PC-9 (cell line): ENCODE data around the gene RUNX1. TPM values are rescaled to one million over a fixed set of nuclear protein-coding genes. Genes with fewer than 3 reads are reported as not detected.

Experiments
- BruUV-seq: library from RNA; stranded (reverse); fragments of 400-500 nt; replicated peaks from 2 replicates; lab custom pipeline; 2021; lab: Mats Ljungman, UMichigan
- CTCF ChIA-PET: fragments of 300-600 bp; sonication (Branson Sonifier 250); formaldehyde crosslinking; loops from one replicate; lab custom pipeline; 2022; ENCODE audit warnings: antibody characterized with exemption; lab: Charles Lee
- POLR2A ChIA-PET: fragments of 300-600 bp; sonication (Branson Sonifier 250); formaldehyde crosslinking; loops from one replicate; lab custom pipeline; 2022; ENCODE audit warnings: antibody characterized with exemption; ENCODE audit not compliant: unreplicated experiment; lab: Charles Lee
- DNase-seq, 2 experiments: peaks; one replicate each; pipeline versions ENCODE4 v3.0.0 to v3.0.0-alpha.2; 2015 to 2022; ENCODE audit warnings: mixed read lengths in 1 of 2
- H2AFZ ChIP-seq: fragments of 200-600 bp; sonication (generic); 2 replicates; pipeline ENCODE4 v1.8.1; 2017; ENCODE audit warnings: antibody characterized with exemption
- H3F3A ChIP-seq: fragments of 200-600 bp; sonication (generic); 2 replicates; pipeline ENCODE4 v1.8.1; 2017; ENCODE audit warnings: antibody characterized with exemption, mild to moderate bottlenecking, low read depth; ENCODE audit not compliant: insufficient read depth
- H3K27ac ChIP-seq: fragments of 200-600 bp; sonication (generic); 2 replicates; pipeline ENCODE4 v1.6.1; 2016; ENCODE audit warnings: mixed run types
- H3K27me3 ChIP-seq: fragments of 200-600 bp; sonication (generic); 2 replicates; pipeline ENCODE4 v1.6.1; 2016; ENCODE audit warnings: low read depth, mixed run types; ENCODE audit not compliant: insufficient read depth
- H3K36me3 ChIP-seq: fragments of 200-600 bp; sonication (generic); 2 replicates; pipeline ENCODE4 v1.6.1; 2016; ENCODE audit warnings: low read depth, mixed run types
- H3K4me1 ChIP-seq: fragments of 200-600 bp; sonication (generic); replicated peaks from 2 replicates; pipeline ENCODE4 v1.6.1; 2016; ENCODE audit warnings: mixed run types; ENCODE audit not compliant: insufficient read depth
- H3K4me2 ChIP-seq: fragments of 200-600 bp; sonication (generic); 2 replicates; pipeline ENCODE4 v1.6.1; 2017; ENCODE audit warnings: mixed run types
- H3K4me3 ChIP-seq: fragments of 200-600 bp; sonication (generic); 2 replicates; pipeline ENCODE4 v1.6.1; 2016; ENCODE audit warnings: mixed run types
- H3K79me2 ChIP-seq: fragments of 200-600 bp; sonication (generic); 2 replicates; pipeline ENCODE4 v1.6.1; 2017; ENCODE audit warnings: low read depth, mixed run types
- H3K9me2 ChIP-seq: fragments of 200-600 bp; sonication (generic); 2 replicates; pipeline ENCODE4 v1.8.1; 2017; ENCODE audit warnings: mild to moderate bottlenecking; ENCODE audit not compliant: insufficient read depth
- H3K9me3 ChIP-seq: fragments of 200-600 bp; sonication (generic); 2 replicates; pipeline ENCODE4 v1.8.1; 2016; ENCODE audit warnings: low read depth; ENCODE audit not compliant: insufficient read depth
- H4K20me1 ChIP-seq: fragments of 200-600 bp; sonication (generic); 2 replicates; pipeline ENCODE4 v1.8.1; 2017; ENCODE audit not compliant: insufficient read depth
- CTCF ChIP-seq: fragments of 200-600 bp; sonication (generic); conservative IDR thresholded peaks from 2 replicates; pipeline ENCODE4 v1.6.1; 2017; ENCODE audit warnings: mixed run types, antibody characterized with exemption, mild to moderate bottlenecking, moderate library complexity
- EZH2 ChIP-seq: fragments of 200-600 bp; sonication (generic); IDR thresholded peaks from 2 replicates; pipeline ENCODE4 v1.8.0; 2017; ENCODE audit warnings: antibody characterized with exemption, low read depth
- intact Hi-C: fragments of 100-400 bp; cut with micrococcal nuclease; formaldehyde crosslinking; loops from one replicate; pipeline ENCODE4 v1.10.0; 2022; ENCODE audit not compliant: unreplicated experiment
- total RNA-seq: library from RNA; stranded (reverse); gene quantifications from 2 replicates; pipeline ENCODE4 v1.2.3, GENCODE V29; 2021

Gene RUNX1
- total RNA-seq, 1 experiment from 2014 or later = 58.5 TPM

DNA sequence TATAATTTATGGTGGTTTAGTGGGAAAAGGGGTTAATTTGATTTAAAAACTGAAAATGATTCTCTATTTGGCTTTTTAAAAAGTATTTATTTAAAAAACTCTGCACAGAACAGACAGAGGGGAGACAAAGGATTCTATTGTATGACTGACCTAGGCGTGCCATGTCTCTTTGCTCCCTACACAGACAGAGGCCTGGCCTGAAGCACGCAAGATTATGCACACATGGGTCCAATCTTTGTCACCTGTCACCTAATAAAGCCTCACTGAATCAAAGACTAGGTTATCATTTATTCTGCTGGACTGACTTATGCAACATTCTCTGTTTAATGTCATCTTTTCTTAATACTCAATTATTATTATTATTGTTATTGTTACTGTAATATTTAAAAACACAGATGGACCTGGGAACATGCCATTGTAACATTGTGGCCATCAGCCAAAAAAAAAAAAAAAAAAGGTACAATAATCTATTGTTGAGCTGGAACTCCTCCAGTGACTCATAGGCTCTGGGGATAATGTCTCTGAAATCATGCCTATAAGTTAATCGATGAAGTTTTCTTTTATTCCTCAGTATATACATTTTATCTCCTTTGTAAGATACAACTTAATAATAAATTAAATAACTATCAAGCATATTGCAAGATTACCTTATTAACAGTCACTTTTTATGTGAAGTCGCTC lies 112.1 kb downstream of the RUNX1 start:
- TF ChIP-seq CTCF (no peak), EZH2 (no peak)
- Histone ChIP-seq H4K20me1 (peaks cover 13% of the 10 kb centered on the region; the same call in 1 of the 2 replicates), H3K9me3 (no peaks in the 10 kb centered on the region), H3K27ac (no peak overlapping the region), H3K36me3 (peaks cover 10% of the 10 kb centered on the region; the same call in 1 of the 2 replicates), H3F3A (no peaks in the 10 kb centered on the region), H3K4me1 (0 out of 2 replicates have a peak, but pooled peaks cover 7% of the 10 kb centered on the region), H3K79me2 (peaks cover 46% of the 10 kb centered on the region), H3K9me2 (no peaks in the 10 kb centered on the region; the same call in 1 of the 2 replicates), H2AFZ (no peak overlapping the region), H3K4me2 (no peak overlapping the region), H3K27me3 (no peaks in the 10 kb centered on the region), H3K4me3 (no peak overlapping the region)
- DNase-seq = no peak
- ChIA-PET CTCF (interaction anchor here (0.6 kb wide), 2 partner anchors 14 to 622 kb away, joined by 6 read pairs; no protein-coding TSS in a partner anchor), POLR2A (interaction anchor here (0.6 kb wide), 1 partner anchor 28 kb away, joined by 3 read pairs; no protein-coding TSS in a partner anchor)
- intact Hi-C loops = no loop called here
- no TSS peak for BruUV-seq

DNA sequence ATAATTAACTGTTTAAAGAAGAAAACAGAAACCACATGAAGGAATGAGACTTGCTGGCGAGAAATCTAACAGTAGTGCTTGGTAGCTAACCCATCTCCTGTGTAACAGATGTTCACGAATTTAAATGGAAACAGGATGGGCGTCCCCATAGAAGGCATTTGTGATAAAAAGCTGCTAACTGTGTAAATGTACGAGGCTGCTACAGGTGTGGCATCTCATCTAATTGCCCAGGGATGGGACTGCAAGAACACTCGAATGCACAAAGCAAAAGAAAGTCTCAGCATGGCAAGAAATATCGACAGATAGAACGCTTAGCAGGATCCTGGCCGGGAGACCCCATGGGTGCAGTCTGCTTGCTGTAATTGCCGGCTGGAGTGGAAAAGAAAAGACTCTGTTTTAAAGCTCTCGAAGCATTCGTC lies 112.7 kb downstream of the RUNX1 start:
- intact Hi-C loops = no loop called here
- no TSS peak for BruUV-seq
- Histone ChIP-seq H3F3A (no peaks in the 10 kb centered on the region), H3K27ac (no peak overlapping the region), H3K4me3 (no peak overlapping the region), H3K27me3 (no peaks in the 10 kb centered on the region), H3K4me1 (0 out of 2 replicates have a peak, but pooled peaks cover 7% of the 10 kb centered on the region), H2AFZ (no peak overlapping the region), H4K20me1 (peaks cover 13% of the 10 kb centered on the region; the same call in 1 of the 2 replicates), H3K9me3 (no peaks in the 10 kb centered on the region), H3K36me3 (peaks cover 10% of the 10 kb centered on the region; the same call in 1 of the 2 replicates), H3K9me2 (no peaks in the 10 kb centered on the region; the same call in 1 of the 2 replicates), H3K4me2 (no peak overlapping the region), H3K79me2 (peaks cover 42% of the 10 kb centered on the region)
- ChIA-PET POLR2A (interaction anchor here (0.6 kb wide), 1 partner anchor 12 kb away, joined by 4 read pairs; no protein-coding TSS in a partner anchor), CTCF (interaction anchor here (0.6 kb wide), 1 partner anchor 622 kb away, joined by 6 read pairs; no protein-coding TSS in a partner anchor)
- no peak for TF ChIP-seq CTCF
- no peak for TF ChIP-seq EZH2
- no peak for DNase-seq

- peaks cover 38% of the 10 kb centered on the region for H3K79me2 ChIP-seq
- intact Hi-C loops = no loop called here
Observed at GRCh38 chr21:34935898-34936297, 113.2 kb downstream of the RUNX1 start.

More at GRCh38 chr21:34935898-34936297, 113.2 kb downstream of the RUNX1 start:
- Histone ChIP-seq H3K9me3 (no peaks in the 10 kb centered on the region), H3K4me3 (no peak overlapping the region), H3F3A (no peaks in the 10 kb centered on the region), H3K36me3 (peaks cover 10% of the 10 kb centered on the region; the same call in 1 of the 2 replicates), H3K9me2 (no peaks in the 10 kb centered on the region; the same call in 1 of the 2 replicates), H3K27me3 (no peaks in the 10 kb centered on the region), H3K27ac (no peak overlapping the region), H3K4me1 (0 out of 2 replicates have a peak, but pooled peaks cover 7% of the 10 kb centered on the region), H2AFZ (no peak overlapping the region), H3K4me2 (no peak overlapping the region), H4K20me1 (peaks cover 13% of the 10 kb centered on the region; the same call in 1 of the 2 replicates)
- BruUV-seq = no TSS peak
- POLR2A ChIA-PET = interaction anchor here (0.6 kb wide), 1 partner anchor 11 kb away, joined by 4 read pairs; no protein-coding TSS in a partner anchor
- CTCF ChIA-PET = no interaction called here
- no peak for DNase-seq
- TF ChIP-seq EZH2 (no peak), CTCF (no peak)
